Caco-2 (cell line): ENCODE data around the gene BRD7. TPM values are rescaled to one million over a fixed set of nuclear protein-coding genes. Genes with fewer than 3 reads are reported as not detected.

ENCODE experiments used
- BruUV-seq: library from RNA; stranded (reverse); fragments of 400-500 nt; replicated peaks from 2 replicates; lab custom pipeline; 2021; lab: Mats Ljungman, UMichigan
- CTCF ChIA-PET: fragments of 300-600 bp; sonication (Branson Sonifier 250); formaldehyde crosslinking; loops from one replicate; lab custom pipeline; 2022; ENCODE audit warnings: antibody characterized with exemption; lab: Charles Lee
- POLR2A ChIA-PET: fragments of 300-600 bp; sonication (Branson Sonifier 250); formaldehyde crosslinking; loops from one replicate; lab custom pipeline; 2022; ENCODE audit warnings: antibody characterized with exemption; lab: Charles Lee
- DNase-seq, 2 experiments: peaks; one replicate each; pipeline versions ENCODE4 v3.0.0 to v3.0.0-alpha.2; 2020 to 2022
- H3K27me3 ChIP-seq: replicated peaks from 2 replicates; pipeline ENCODE4 v1.6.0; 2011; ENCODE audit warnings: low read length; ENCODE audit not compliant: control insufficient read depth, insufficient read depth
- H3K36me3 ChIP-seq: 2 replicates; pipeline ENCODE4 v1.5.1; 2011; ENCODE audit warnings: low read length; ENCODE audit not compliant: control insufficient read depth, insufficient read depth
- H3K4me1 ChIP-seq: fragments of 250-450 bp; sonication (Bioruptor Pico); 2 replicates; pipeline ENCODE4 v1.5.1; 2020; ENCODE audit warnings: mild to moderate bottlenecking
- H3K4me3 ChIP-seq: 2 replicates; pipeline ENCODE4 v1.5.1; 2011; ENCODE audit warnings: low read depth, mild to moderate bottlenecking, control low read depth, low read length
- H3K9me3 ChIP-seq: fragments of 250-450 bp; sonication (Bioruptor Pico); 2 replicates; pipeline ENCODE4 v1.5.1; 2020; ENCODE audit warnings: mild to moderate bottlenecking, moderate library complexity
- H3K27ac Mint-ChIP-seq: one replicate; pipeline ENCODE4 v1.8.0; 2022; ENCODE audit warnings: mixed read lengths; ENCODE audit not compliant: unreplicated experiment
- H3K27me3 Mint-ChIP-seq: one replicate; pipeline ENCODE4 v1.8.0; 2022; ENCODE audit warnings: mixed read lengths; ENCODE audit not compliant: insufficient read depth, unreplicated experiment
- H3K36me3 Mint-ChIP-seq: one replicate; pipeline ENCODE4 v1.8.0; 2022; ENCODE audit warnings: mild to moderate bottlenecking, mixed read lengths; ENCODE audit not compliant: insufficient read depth, unreplicated experiment
- H3K4me1 Mint-ChIP-seq: one replicate; pipeline ENCODE4 v1.8.0; 2022; ENCODE audit warnings: low read depth, mixed read lengths; ENCODE audit not compliant: unreplicated experiment
- H3K4me3 Mint-ChIP-seq: one replicate; pipeline ENCODE4 v1.8.0; 2022; ENCODE audit warnings: mild to moderate bottlenecking, moderate library complexity, mixed read lengths; ENCODE audit not compliant: unreplicated experiment
- H3K9me3 Mint-ChIP-seq: one replicate; pipeline ENCODE4 v1.8.0; 2022; ENCODE audit warnings: mixed read lengths; ENCODE audit not compliant: unreplicated experiment
- CTCF ChIP-seq, 2 experiments: fragments of 200-600 bp in 1 of 2; IDR thresholded peaks; 1 replicate in 1 of 2; 2 replicates in 1 of 2; pipeline versions ENCODE4 v1.5.1 to v1.8.0; 2011 to 2022; ENCODE audit warnings: antibody characterized with exemption in 1 of 2, control low read depth in 1 of 2, inconsistent platforms in 1 of 2, low read depth in 1 of 2, low read length in 1 of 2, mild to moderate bottlenecking in 1 of 2, moderate library complexity in 1 of 2; ENCODE audit not compliant: insufficient read depth in 1 of 2, severe bottlenecking in 1 of 2, unreplicated experiment in 1 of 2
- intact Hi-C: fragments of 100-400 bp; cut with micrococcal nuclease; formaldehyde crosslinking; loops from one replicate; pipeline ENCODE4 v1.10.0; 2022; ENCODE audit not compliant: unreplicated experiment
- total RNA-seq: library from RNA; stranded (reverse); gene quantifications from 2 replicates; pipeline ENCODE4 v1.2.3, GENCODE V29; 2022

Gene BRD7
- total RNA-seq, 1 experiment from 2014 or later: 170 TPM

- H3K36me3 ChIP-seq: no peaks in the 10 kb centered on the region; the same call in 1 of the 2 replicates
- intact Hi-C loops: no loop called here
- H3K9me3 Mint-ChIP-seq: peaks cover 9% of the 10 kb centered on the region
- H3K27me3 ChIP-seq: no peaks in the 10 kb centered on the region
- H3K27ac Mint-ChIP-seq: no peak overlapping the region
- H3K4me1 Mint-ChIP-seq: no peaks in the 10 kb centered on the region
- DNase-seq: no peak
- 0 out of 2 replicates have a peak, but pooled peaks cover 3% of the 10 kb centered on the region for H3K4me1 ChIP-seq
- H3K4me3 ChIP-seq: no peak overlapping the region
- H3K4me3 Mint-ChIP-seq: no peak overlapping the region
- POLR2A ChIA-PET: no interaction called here
- TF ChIP-seq CTCF (IDR thresholded peaks at IDR 0.05; ENCODE audit: insufficient read depth in 1 of 2, low read depth in 1 of 2, low read length in 1 of 2, severe bottlenecking in 1 of 2, unreplicated experiment in 1 of 2): no peak
- CTCF ChIA-PET: interaction anchor here (0.6 to 1.7 kb wide), 2 partner anchors 55 to 531 kb away, joined by 9 to 10 read pairs; no protein-coding TSS in a partner anchor
- no TSS peak for BruUV-seq
- H3K27me3 Mint-ChIP-seq: no peaks in the 10 kb centered on the region
- peaks cover 14% of the 10 kb centered on the region for H3K36me3 Mint-ChIP-seq
- H3K9me3 ChIP-seq: no peaks in the 10 kb centered on the region
Measured at GRCh38 chr16:50275428-50276325, 93.1 kb downstream of the BRD7 start.

DNA sequence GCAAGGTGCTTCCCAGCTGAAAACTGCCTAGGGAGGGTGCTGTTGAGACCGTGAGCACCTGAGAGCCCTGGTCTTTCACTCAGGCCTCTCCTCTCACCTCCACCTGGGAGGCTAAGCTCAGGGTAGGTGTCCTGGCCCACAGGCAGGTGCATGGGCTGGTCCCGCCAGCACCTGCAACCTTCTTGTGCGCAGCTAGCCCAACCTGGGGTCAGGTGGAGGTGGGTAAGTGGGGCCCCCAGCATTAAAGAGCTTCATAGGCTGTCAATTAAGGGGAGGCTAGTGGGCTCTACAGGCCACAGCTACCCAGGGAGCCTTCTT lies 93.7 kb downstream of the BRD7 start:
- Histone ChIP-seq H3K4me1 (0 out of 2 replicates have a peak, but pooled peaks cover 3% of the 10 kb centered on the region), H3K4me3 (no peak overlapping the region), H3K9me3 (no peaks in the 10 kb centered on the region), H3K27me3 (no peaks in the 10 kb centered on the region), H3K36me3 (no peaks in the 10 kb centered on the region; the same call in 1 of the 2 replicates)
- H3K4me1 Mint-ChIP-seq: no peaks in the 10 kb centered on the region
- peaks cover 16% of the 10 kb centered on the region for H3K36me3 Mint-ChIP-seq
- intact Hi-C loops: no loop called here
- H3K9me3 Mint-ChIP-seq: peaks cover 9% of the 10 kb centered on the region
- POLR2A ChIA-PET: no interaction called here
- H3K27me3 Mint-ChIP-seq: no peaks in the 10 kb centered on the region
- H3K4me3 Mint-ChIP-seq: no peak overlapping the region
- CTCF ChIA-PET: interaction anchor here (0.6 to 1.7 kb wide), 2 partner anchors 55 to 531 kb away, joined by 9 to 10 read pairs; no protein-coding TSS in a partner anchor
- TF ChIP-seq CTCF (IDR thresholded peaks at IDR 0.05; ENCODE audit: insufficient read depth in 1 of 2, low read depth in 1 of 2, low read length in 1 of 2, severe bottlenecking in 1 of 2, unreplicated experiment in 1 of 2): no peak
- no peak for DNase-seq
- H3K27ac Mint-ChIP-seq: no peak overlapping the region
- BruUV-seq: no TSS peak

DNA sequence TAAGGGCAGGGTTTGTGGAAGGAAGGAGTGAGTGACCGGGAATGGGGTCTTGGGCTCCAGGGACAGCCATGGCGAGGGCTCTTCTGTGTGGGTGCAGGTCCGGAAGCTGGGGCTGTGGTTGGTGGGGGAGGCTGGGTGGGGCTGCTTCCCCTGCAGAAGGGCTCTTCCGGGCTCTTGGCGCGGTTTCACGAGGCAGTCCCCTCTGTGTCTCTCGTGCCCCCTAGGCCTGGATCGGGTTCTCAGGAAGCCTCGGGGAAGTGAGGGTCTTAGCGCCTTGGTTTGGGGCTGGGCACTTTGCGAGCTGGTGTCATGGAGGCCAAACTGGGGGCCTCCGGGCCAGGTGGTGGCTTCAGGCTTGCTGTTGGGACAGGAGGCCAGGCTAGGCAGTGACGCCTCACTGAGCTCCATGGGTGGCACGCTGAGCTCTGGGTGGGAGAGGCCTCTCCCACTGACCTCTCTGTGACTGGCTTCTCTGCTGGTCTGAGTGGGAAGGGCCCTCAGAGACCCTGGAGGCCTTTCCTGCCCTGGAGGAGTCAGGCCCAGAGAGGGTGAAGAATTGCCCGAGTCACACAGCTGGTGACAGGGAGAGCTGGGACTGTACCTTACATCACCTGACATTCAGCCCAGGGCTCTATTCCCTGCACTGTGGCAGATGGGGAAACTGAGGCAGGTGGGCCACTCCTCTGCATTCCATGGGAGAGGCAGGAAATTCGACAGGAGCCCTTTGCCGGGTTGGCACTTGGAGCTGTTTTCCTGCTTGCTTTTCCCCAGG lies 94.3 kb downstream of the BRD7 start:
- peaks cover 9% of the 10 kb centered on the region for H3K9me3 Mint-ChIP-seq
- BruUV-seq: no TSS peak

More for the DNA sequence above, 94.3 kb downstream of the BRD7 start:
- no peaks in the 10 kb centered on the region for H3K9me3 ChIP-seq
- Mint-ChIP-seq H3K27me3 (no peaks in the 10 kb centered on the region), H3K4me1 (no peaks in the 10 kb centered on the region), H3K27ac (no peak overlapping the region), H3K4me3 (no peak overlapping the region), H3K36me3 (peaks cover 16% of the 10 kb centered on the region)
- intact Hi-C loops: no loop called here
- DNase-seq: no peak
- H3K4me3 ChIP-seq: no peak overlapping the region
- TF ChIP-seq CTCF (IDR thresholded peaks at IDR 0.05; ENCODE audit: insufficient read depth in 1 of 2, low read depth in 1 of 2, low read length in 1 of 2, severe bottlenecking in 1 of 2, unreplicated experiment in 1 of 2): no peak
- ChIA-PET POLR2A (no interaction called here), CTCF (interaction anchor here (0.6 to 1.7 kb wide), 4 partner anchors 56 to 532 kb away, joined by 3 to 10 read pairs (median 7); no protein-coding TSS in a partner anchor)
- 0 out of 2 replicates have a peak, but pooled peaks cover 3% of the 10 kb centered on the region for H3K4me1 ChIP-seq
- no peaks in the 10 kb centered on the region; the same call in 1 of the 2 replicates for H3K36me3 ChIP-seq
- no peaks in the 10 kb centered on the region for H3K27me3 ChIP-seq
